Peyer's patch (tissue), 4 donors: Measurements from ENCODE around the gene FAM156B.
"Not testable (repeated sequence)": the region's sequence is repeated elsewhere in the genome, so short reads cannot be mapped to it uniquely, and the experiment has no call there.

Source experiments
- CTCF ChIP-seq, 6 experiments: fragments of 450-650 bp in 4 of 6; fragments of 200-600 bp in 2 of 6; sonication (generic) in 1 of 6; IDR thresholded peaks; one replicate each; pipeline ENCODE4 v1.5.1; 2017 to 2019; ENCODE audit warnings: antibody characterized with exemption in 6 of 6, mild to moderate bottlenecking in 3 of 6, moderate library complexity in 1 of 6
- POLR2A ChIP-seq, 2 donors: fragments of 450-650 bp; IDR thresholded peaks; one replicate each; pipeline ENCODE4 v1.5.1; 2017; ENCODE audit warnings: antibody characterized with exemption in 2 of 2, mild to moderate bottlenecking in 2 of 2, moderate library complexity in 2 of 2

GRCh38 chrX:52941728-52942127 lies 44.6 kb downstream of the FAM156B start:
- TF ChIP-seq CTCF, POLR2A (IDR thresholded peaks at IDR 0.05): not testable (repeated sequence)
